ENCODE data around the gene PAQR4.

GRCh38 chr16:2930236-2930635, 38.9 kb upstream of the PAQR4 start:
- no peak for TF ChIP-seq CTCF (IDR thresholded peaks at IDR 0.05 in 4 of 5, conservative IDR thresholded peaks at IDR 0.05 in 1 of 5)
- no peak for TF ChIP-seq POLR2A (IDR thresholded peaks at IDR 0.05)

All from gastrocnemius medialis (tissue), 4 donors.